ENCODE results near the gene UBE2L6.

DNA sequence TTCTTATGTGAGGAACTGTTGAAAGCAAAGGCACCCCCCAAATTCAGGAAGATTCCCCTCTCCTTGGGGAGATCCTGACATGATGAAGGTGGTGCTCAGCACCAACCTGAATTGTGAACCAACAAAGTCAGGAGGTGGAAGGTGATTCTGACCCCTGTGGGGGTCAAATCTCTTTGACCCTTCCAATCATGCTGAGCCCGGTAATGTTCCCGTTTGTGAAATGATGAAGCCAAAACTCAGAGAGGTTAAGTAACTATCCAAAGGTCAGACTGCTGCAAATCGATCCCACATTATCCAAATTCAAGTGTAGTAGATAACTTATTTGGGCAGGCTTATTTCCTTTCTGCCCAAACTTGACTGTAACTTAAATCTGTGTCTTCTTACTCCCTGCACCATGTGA, 49.1 kb upstream of the UBE2L6 start:
- no peak for TF ChIP-seq EZH2phosphoT487 (IDR thresholded peaks at IDR 0.05; ENCODE audit: insufficient read depth, low read depth)
- no peak for TF ChIP-seq EZH2 (IDR thresholded peaks at IDR 0.05; ENCODE audit: insufficient read depth, poor library complexity, severe bottlenecking)

Measured in GM23248 (cell line).